Lower leg skin (tissue), 3 donors: ENCODE data around the gene SEC16B.

Source experiments
- POLR2A ChIP-seq, 2 donors: fragments of 450-650 bp; IDR thresholded peaks; one replicate each; pipeline ENCODE4 v1.6.1; 2016 to 2017; ENCODE audit warnings: antibody characterized with exemption in 2 of 2, mild to moderate bottlenecking in 1 of 2, moderate library complexity in 1 of 2
- TF ChIP-seq, protein P1 (sequence below), 3 donors: fragments of 450-650 bp; IDR thresholded peaks; one replicate each; pipeline ENCODE4 v1.5.1; 2016; ENCODE audit warnings: antibody characterized with exemption in 3 of 3, mild to moderate bottlenecking in 3 of 3, moderate library complexity in 2 of 3

DNA sequence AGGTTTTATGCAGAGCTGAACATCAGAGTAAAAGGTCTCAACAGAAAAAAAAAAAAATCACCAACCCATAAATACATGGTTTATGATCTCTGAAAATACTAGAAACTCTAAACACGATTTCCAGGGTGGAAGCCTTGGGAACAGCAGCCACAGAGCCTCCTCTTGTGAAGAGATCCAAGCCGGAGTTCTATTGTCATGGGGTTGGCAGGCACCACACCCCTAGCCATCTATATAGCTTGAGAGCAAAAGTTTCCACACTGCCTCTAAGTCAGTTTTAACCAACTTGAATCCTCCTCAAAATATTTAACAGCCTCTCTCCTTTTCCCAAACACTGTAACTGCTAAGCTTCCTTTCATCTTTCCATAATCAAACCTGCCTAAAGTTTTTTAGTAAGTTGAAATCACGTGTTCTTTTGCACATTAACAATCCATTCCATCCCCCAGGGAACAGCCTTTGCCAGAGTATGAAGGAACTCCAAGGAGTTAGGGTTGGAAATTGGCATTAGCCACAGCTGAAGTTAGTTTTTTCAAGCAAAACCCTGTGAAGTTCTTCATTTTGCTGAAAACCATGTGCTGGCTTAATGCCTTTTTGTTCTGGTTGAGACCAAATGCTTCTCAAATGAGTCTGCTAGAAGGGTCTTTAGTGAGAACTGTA lies 13.8 kb upstream of the SEC16B start:
- TF ChIP-seq, protein P1, sequence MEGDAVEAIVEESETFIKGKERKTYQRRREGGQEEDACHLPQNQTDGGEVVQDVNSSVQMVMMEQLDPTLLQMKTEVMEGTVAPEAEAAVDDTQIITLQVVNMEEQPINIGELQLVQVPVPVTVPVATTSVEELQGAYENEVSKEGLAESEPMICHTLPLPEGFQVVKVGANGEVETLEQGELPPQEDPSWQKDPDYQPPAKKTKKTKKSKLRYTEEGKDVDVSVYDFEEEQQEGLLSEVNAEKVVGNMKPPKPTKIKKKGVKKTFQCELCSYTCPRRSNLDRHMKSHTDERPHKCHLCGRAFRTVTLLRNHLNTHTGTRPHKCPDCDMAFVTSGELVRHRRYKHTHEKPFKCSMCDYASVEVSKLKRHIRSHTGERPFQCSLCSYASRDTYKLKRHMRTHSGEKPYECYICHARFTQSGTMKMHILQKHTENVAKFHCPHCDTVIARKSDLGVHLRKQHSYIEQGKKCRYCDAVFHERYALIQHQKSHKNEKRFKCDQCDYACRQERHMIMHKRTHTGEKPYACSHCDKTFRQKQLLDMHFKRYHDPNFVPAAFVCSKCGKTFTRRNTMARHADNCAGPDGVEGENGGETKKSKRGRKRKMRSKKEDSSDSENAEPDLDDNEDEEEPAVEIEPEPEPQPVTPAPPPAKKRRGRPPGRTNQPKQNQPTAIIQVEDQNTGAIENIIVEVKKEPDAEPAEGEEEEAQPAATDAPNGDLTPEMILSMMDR (IDR thresholded peaks at IDR 0.05) = no peak
- no peak for TF ChIP-seq POLR2A (IDR thresholded peaks at IDR 0.05)
